Measurements from ENCODE around the gene SPAG8.

Gene SPAG8

GRCh38 chr9:35776018-35776417, 36.0 kb downstream of the SPAG8 start:
- in situ Hi-C loops (cut with HindIII; ENCODE audit: low sequenced_read_pairs) = no loop called here

- in situ Hi-C loops (cut with HindIII; ENCODE audit: low sequenced_read_pairs) = no loop called here
Observed at GRCh38 chr9:35774907-35775635, 37.0 kb downstream of the SPAG8 start.

GRCh38 chr9:35771943-35772342, 40.1 kb downstream of the SPAG8 start:
- in situ Hi-C loops (cut with HindIII; ENCODE audit: low sequenced_read_pairs) = no loop called here

- in situ Hi-C loops (cut with HindIII; ENCODE audit: low sequenced_read_pairs) = no loop called here
Observed at GRCh38 chr9:35771534-35771933, 40.5 kb downstream of the SPAG8 start.

GRCh38 chr9:35771075-35771433, 41.0 kb downstream of the SPAG8 start:
- in situ Hi-C loops (cut with HindIII; ENCODE audit: low sequenced_read_pairs) = no loop called here

- in situ Hi-C loops (cut with HindIII; ENCODE audit: low sequenced_read_pairs) = no loop called here
Observed at GRCh38 chr9:35769763-35770162, 42.3 kb downstream of the SPAG8 start.

GRCh38 chr9:35767458-35767857, 44.6 kb downstream of the SPAG8 start:
- in situ Hi-C loops (cut with HindIII; ENCODE audit: low sequenced_read_pairs) = no loop called here

- in situ Hi-C loops (cut with HindIII; ENCODE audit: low sequenced_read_pairs) = no loop called here
Observed at GRCh38 chr9:35766997-35767396, 45.1 kb downstream of the SPAG8 start.

GRCh38 chr9:35763803-35764202, 48.3 kb downstream of the SPAG8 start:
- in situ Hi-C loops (cut with HindIII; ENCODE audit: low sequenced_read_pairs) = no loop called here

- in situ Hi-C loops (cut with HindIII; ENCODE audit: low sequenced_read_pairs) = no loop called here
Observed at GRCh38 chr9:35763181-35763580, 48.9 kb downstream of the SPAG8 start.

GRCh38 chr9:35760651-35761050, 51.4 kb downstream of the SPAG8 start:
- in situ Hi-C loops (cut with HindIII; ENCODE audit: low sequenced_read_pairs) = no loop called here

- in situ Hi-C loops (cut with HindIII; ENCODE audit: low sequenced_read_pairs) = no loop called here
Observed at GRCh38 chr9:35759795-35760194, 52.3 kb downstream of the SPAG8 start.

Measured in DLD1 (cell line).